Activated CD8-positive, alpha-beta memory T cell treated with anti-CD3 and anti-CD28 coated beads, Interleukin-2, amount 10 ng/mL, durations not matched to agents 7 days and 5 days (primary cell): ENCODE data around the gene HLA-DOA. TPM values are rescaled to one million over a fixed set of nuclear protein-coding genes. Genes with fewer than 3 reads are reported as not detected.
A peak's percentile ranks its signal among the peaks of the same experiment; 100 is the strongest.

Source experiments
- ATAC-seq: fragments of 150-1000 bp; cut with Tn5 transposase; one replicate; pipeline ENCODE4 v1.10.0; 2021; ENCODE audit warnings: moderate library complexity
- CTCF ChIA-PET: fragments of 350-600 bp; sonication (Branson Sonifier 250); formaldehyde crosslinking; loops from one replicate; lab custom pipeline; 2021; ENCODE audit warnings: antibody characterized with exemption; lab: Charles Lee
- DNase-seq: peaks from one replicate; pipeline ENCODE4 v3.0.0-alpha.2; 2020
- H3K27ac Mint-ChIP-seq: one replicate; pipeline ENCODE4 v1.8.0; 2021; ENCODE audit warnings: mild to moderate bottlenecking, mixed read lengths
- H3K27me3 Mint-ChIP-seq: one replicate; pipeline ENCODE4 v1.8.0; 2021; ENCODE audit warnings: mixed read lengths
- H3K36me3 Mint-ChIP-seq: one replicate; pipeline ENCODE4 v1.8.0; 2021; ENCODE audit warnings: mild to moderate bottlenecking, mixed read lengths
- H3K4me1 Mint-ChIP-seq: one replicate; pipeline ENCODE4 v1.8.0; 2021; ENCODE audit warnings: mixed read lengths
- H3K4me3 Mint-ChIP-seq: one replicate; pipeline ENCODE4 v1.8.0; 2021; ENCODE audit warnings: mild to moderate bottlenecking, moderate library complexity, mixed read lengths
- H3K9me3 Mint-ChIP-seq: one replicate; pipeline ENCODE4 v1.8.0; 2022; ENCODE audit warnings: low read depth, mixed read lengths
- total RNA-seq, 2 experiments: library from RNA; stranded (reverse); gene quantifications; one replicate each; pipeline ENCODE4 v1.2.3, GENCODE V29; 2021

Gene HLA-DOA
- total RNA-seq: 10 to 100 TPM; 11.8 to 16.7 TPM

DNA sequence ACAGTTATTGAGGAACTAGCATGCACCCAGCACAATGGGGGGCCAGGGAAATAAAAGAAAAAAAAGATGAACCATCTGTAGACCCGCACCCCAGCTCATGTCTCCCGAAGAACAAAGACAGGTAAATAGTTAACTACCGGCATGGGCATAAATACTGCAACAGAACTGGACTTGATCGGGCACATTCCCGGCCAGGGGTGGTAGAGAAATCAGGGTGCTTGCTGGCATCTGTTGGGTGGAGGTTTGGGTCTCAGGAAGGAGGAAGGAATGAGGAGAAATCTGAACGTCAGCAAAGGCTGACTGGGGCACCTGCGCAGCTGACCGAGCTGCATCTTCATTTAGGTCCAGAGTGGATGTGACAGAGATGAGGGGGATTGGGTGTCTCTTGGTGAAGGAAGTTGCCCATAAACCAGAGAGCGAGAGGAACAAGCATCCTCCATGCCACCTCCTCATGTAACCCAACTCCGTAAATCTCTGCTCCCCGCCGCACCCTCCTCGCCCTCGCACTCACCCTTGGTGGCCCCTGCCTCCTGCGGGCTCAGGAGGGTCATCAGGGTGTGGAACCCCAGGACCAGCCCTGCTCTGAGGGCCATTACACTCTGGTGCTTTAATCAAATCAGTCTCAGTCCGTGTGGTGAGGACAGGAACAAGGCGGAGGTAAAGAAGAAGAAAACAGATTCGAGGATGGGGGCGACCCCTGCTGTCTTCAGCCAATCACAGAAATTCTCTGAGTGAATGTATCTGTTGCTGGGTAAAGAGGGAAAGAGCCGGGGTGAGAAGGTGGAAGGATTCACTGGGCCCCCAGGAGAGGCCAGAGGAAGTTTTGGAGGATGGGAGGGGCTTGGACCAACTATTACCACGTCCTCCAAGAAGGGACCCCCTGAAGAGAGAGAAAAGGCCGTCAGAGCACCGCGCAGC, at the start of gene HLA-DOA:
Gene HLA-DOA, minus strand, starts transcription at position 648 of the 918 bp plus-strand sequence.
- no peaks in the 10 kb centered on the region for H3K9me3 Mint-ChIP-seq
- CTCF ChIA-PET: interaction anchor here (1.1 to 2.3 kb wide), 2 partner anchors 56 to 82 kb away, joined by 3 to 5 read pairs; partner anchors contain the start of gene HLA-DMA
- H3K4me3 Mint-ChIP-seq: peak within 1 kb of the TSS; percentile 92
- H3K27me3 Mint-ChIP-seq: peaks cover 23% of the 10 kb centered on the region
- peak within 1 kb of the TSS; percentile 81 for H3K27ac Mint-ChIP-seq
- peaks cover 14% of the 10 kb centered on the region for H3K4me1 Mint-ChIP-seq
- peaks cover 3% of the 10 kb centered on the region for H3K36me3 Mint-ChIP-seq
- DNase-seq (peak; percentile 83), ATAC-seq (peak; percentile 98)

DNA sequence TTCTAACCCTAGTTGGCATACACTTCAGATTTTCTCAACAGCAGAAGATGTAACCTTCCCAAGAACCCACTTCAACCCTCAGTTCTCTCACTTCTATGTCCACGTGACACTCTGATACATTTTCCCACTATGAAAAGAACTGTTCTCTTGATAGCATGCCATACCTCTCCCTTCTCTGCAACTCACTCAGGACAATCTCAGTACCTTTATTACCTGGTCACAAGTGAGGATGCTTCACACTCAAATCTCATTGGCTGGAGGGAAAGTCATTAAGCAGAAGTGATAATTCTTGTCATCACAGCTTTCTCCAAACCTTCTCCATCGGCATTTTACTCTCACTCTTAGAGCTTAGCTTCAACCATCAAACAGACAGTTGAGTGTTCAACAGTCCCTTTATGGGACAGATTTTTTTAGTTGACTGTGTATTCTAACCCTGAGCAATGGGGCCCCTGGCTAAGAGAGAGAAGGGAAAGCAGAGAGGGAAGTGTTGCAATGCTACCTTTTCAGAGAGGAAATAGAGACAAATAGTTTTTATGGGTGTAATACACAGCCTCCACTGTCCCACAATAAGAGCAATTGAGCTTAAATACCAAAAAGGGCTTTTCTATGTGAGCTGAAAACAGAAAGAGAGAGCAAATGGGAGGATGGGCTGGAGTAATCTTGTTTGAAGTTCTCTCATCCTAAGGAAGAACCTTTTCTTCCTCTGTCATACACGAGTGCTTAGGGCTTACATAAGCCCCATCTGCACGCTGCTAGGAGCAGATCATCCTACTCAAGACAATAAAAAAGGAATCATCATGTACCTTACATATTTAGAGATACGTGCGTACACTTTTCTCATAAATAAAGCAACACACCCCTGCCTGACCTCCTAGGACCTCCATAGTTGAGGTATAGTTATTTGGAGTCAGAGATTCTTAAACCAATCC, 48.1 kb upstream of the HLA-DOA start:
- Mint-ChIP-seq H3K27ac (no peak overlapping the region), H3K9me3 (no peaks in the 10 kb centered on the region), H3K27me3 (peaks cover 44% of the 10 kb centered on the region), H3K36me3 (no peaks in the 10 kb centered on the region), H3K4me3 (no peak overlapping the region), H3K4me1 (peaks cover 5% of the 10 kb centered on the region)
- CTCF ChIA-PET: interaction anchor here (0.6 to 1.0 kb wide), 2 partner anchors 45 to 821 kb away, joined by 3 read pairs; no protein-coding TSS in a partner anchor
- DNase-seq (no peak), ATAC-seq (no peak)

DNA sequence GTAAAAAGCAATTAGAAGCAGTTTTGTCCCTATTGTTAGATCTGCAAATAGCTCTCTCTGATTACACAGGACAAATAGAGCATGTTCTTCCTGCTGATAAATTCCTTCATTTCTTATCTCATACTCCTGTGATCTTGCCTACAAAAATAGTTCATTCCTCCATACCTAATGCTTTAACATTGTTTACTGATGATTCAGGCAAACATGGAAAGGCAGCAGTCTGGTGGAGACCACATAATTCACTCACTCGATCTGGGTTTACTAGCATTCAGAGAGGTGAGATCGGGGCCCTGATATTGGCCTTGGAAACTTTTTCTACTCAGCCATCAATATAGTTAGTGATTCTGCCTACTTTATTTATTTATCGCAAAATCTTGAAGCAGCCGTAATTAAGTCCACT, 43.8 kb upstream of the HLA-DOA start:
- Mint-ChIP-seq H3K9me3 (no peaks in the 10 kb centered on the region), H3K4me1 (no peaks in the 10 kb centered on the region), H3K27ac (no peak overlapping the region), H3K36me3 (no peaks in the 10 kb centered on the region), H3K4me3 (no peak overlapping the region), H3K27me3 (peaks cover 70% of the 10 kb centered on the region)
- no peak for DNase-seq
- ATAC-seq: no peak
- CTCF ChIA-PET: no interaction called here

- no peak overlapping the region for H3K4me3 Mint-ChIP-seq
- no peak for DNase-seq
- no peaks in the 10 kb centered on the region for H3K4me1 Mint-ChIP-seq
- no peak for ATAC-seq
- H3K27ac Mint-ChIP-seq: no peak overlapping the region
- peaks cover 73% of the 10 kb centered on the region for H3K27me3 Mint-ChIP-seq
- CTCF ChIA-PET: interaction anchor here (0.8 to 1.3 kb wide), 3 partner anchors 10 to 38 kb away, joined by 3 to 4 read pairs (median 4); no protein-coding TSS in a partner anchor
- H3K9me3 Mint-ChIP-seq: no peaks in the 10 kb centered on the region
- no peaks in the 10 kb centered on the region for H3K36me3 Mint-ChIP-seq
Measured at GRCh38 chr6:33052627-33053026, 43.2 kb upstream of the HLA-DOA start.

DNA sequence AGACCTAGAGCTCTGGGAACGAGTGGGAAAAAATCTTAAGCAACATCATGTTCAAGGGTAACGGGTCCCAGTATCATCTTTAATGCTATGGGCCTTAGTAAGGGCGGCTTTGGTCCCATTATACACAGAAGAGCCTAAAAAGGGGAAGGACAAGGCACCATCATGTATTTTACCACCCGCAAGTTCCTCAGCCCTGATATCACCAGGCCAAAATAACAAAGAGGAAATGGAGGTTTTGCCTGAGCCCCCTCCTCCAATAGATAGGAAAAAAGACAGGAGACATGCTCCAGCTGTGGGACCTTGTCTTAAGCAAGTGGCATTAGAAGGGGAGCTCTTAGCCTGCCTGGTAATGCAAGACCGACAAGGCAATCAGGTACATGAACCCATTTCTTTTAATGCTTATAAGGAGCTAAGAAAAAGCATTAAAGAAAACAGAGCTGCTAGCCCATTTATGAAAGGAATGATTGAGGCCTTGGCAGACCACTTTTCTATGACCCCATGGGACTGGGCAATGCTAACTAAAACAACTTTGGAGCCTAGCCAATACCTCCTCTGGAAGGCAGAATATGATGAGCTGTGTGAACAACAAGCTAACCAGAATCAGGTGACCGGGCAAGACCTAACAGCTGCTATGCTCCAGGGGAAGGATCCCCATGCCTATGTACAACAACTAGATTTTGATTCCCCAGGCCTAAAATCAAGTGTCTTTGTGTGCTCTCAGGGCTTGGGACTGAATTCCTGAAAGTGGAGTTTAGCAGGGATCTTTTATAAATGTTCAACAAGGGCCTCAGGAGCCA, 40.8 kb upstream of the HLA-DOA start:
- no peaks in the 10 kb centered on the region for H3K4me1 Mint-ChIP-seq
- H3K27ac Mint-ChIP-seq: no peak overlapping the region
- ATAC-seq: no peak
- DNase-seq: no peak
- H3K9me3 Mint-ChIP-seq: no peaks in the 10 kb centered on the region
- no peaks in the 10 kb centered on the region for H3K36me3 Mint-ChIP-seq
- no peak overlapping the region for H3K4me3 Mint-ChIP-seq
- peaks cover 80% of the 10 kb centered on the region for H3K27me3 Mint-ChIP-seq
- CTCF ChIA-PET: interaction anchor here (0.9 to 3.0 kb wide), 7 partner anchors 12 to 78 kb away, joined by 3 to 19 read pairs (median 5); partner anchors contain the start of gene HLA-DPA1

- Mint-ChIP-seq H3K4me1 (no peaks in the 10 kb centered on the region), H3K4me3 (no peak overlapping the region), H3K9me3 (no peaks in the 10 kb centered on the region), H3K27me3 (peaks cover 84% of the 10 kb centered on the region), H3K27ac (no peak overlapping the region), H3K36me3 (no peaks in the 10 kb centered on the region)
- DNase-seq (no peak), ATAC-seq (peak; percentile 33)
- CTCF ChIA-PET: interaction anchor here (0.9 to 3.0 kb wide), 7 partner anchors 13 to 78 kb away, joined by 3 to 19 read pairs (median 5); partner anchors contain the start of gene HLA-DPA1
Measured at GRCh38 chr6:33049323-33050013, 40.1 kb upstream of the HLA-DOA start.

DNA sequence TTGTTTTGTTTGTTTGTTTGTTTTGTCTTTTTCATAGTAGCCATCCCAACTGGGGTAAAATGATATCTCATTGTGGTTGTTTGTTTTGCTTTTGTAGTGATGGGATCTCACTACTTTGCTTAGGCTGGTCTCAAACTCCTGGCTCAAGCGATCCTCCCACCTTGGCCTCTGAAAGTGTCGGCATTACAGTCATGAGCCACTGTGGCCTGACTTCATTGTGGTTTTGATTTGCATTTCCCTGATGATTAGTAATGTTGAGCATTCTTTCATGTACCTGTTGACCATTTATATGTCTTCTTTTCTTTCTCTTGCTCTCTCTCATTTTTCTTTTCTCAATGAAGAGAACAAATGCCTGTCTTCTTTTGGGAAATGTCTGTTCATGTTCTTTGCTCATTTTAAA, 30.8 kb upstream of the HLA-DOA start:
- no peak for ATAC-seq
- CTCF ChIA-PET: interaction anchor here (1.0 kb wide), 1 partner anchor 26 kb away, joined by 3 read pairs; no protein-coding TSS in a partner anchor
- H3K27me3 Mint-ChIP-seq: peaks cover 71% of the 10 kb centered on the region
- no peak overlapping the region for H3K4me3 Mint-ChIP-seq
- H3K36me3 Mint-ChIP-seq: peaks cover 1% of the 10 kb centered on the region
- H3K4me1 Mint-ChIP-seq: no peaks in the 10 kb centered on the region
- H3K27ac Mint-ChIP-seq: no peak overlapping the region
- H3K9me3 Mint-ChIP-seq: no peaks in the 10 kb centered on the region
- no peak for DNase-seq

DNA sequence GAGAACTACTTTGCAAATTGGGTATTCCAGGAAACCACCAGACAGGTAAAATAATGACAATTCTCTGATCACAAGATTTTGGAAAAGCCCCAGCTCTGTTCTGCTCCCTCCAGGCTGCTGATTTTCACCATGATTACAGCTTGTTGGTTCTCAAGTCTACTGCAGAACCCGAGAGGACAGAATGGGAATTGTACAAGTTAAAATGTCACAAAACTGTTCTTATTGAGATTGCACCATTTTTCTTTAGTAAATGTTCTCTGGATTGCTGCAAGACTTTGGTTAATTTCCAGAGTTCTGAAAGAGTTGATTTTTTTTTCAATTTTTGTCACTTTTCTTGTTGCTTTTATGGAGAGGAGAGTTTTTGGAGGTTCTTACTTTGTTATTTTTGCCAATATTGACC, 27.1 kb upstream of the HLA-DOA start:
- Mint-ChIP-seq H3K9me3 (peaks cover 2% of the 10 kb centered on the region), H3K4me1 (no peaks in the 10 kb centered on the region), H3K36me3 (peaks cover 9% of the 10 kb centered on the region), H3K27ac (no peak overlapping the region), H3K4me3 (no peak overlapping the region), H3K27me3 (peaks cover 66% of the 10 kb centered on the region)
- DNase-seq: no peak
- CTCF ChIA-PET: interaction anchor here (0.7 to 1.9 kb wide), 3 partner anchors 13 to 161 kb away, joined by 3 to 7 read pairs (median 3); partner anchors contain the start of gene HLA-DPB1
- no peak for ATAC-seq

DNA sequence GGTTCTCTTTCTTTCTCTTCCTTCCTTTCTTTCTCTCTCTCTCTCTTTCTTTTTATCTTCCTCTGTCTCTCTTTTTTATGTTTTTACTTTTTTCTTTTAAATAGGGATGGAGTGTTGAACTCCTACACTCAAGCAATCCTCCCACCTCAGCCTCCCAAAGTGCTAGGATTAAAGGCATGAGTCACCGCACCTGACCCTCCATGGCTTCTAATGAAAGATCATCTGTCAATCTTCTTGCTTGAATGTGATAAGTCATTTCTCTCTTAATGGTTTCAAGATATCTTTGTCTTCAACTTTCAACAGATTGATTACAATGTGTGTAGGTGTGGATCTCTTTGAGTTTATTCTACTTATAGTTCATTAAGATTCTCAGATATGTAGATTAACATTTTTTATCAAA, 25.2 kb upstream of the HLA-DOA start:
- DNase-seq: no peak
- H3K4me3 Mint-ChIP-seq: no peak overlapping the region
- no peak for ATAC-seq
- H3K27me3 Mint-ChIP-seq: peaks cover 59% of the 10 kb centered on the region
- CTCF ChIA-PET: no interaction called here
- H3K4me1 Mint-ChIP-seq: peaks cover 8% of the 10 kb centered on the region
- H3K27ac Mint-ChIP-seq: no peak overlapping the region
- peaks cover 11% of the 10 kb centered on the region for H3K36me3 Mint-ChIP-seq
- H3K9me3 Mint-ChIP-seq: peaks cover 2% of the 10 kb centered on the region

DNA sequence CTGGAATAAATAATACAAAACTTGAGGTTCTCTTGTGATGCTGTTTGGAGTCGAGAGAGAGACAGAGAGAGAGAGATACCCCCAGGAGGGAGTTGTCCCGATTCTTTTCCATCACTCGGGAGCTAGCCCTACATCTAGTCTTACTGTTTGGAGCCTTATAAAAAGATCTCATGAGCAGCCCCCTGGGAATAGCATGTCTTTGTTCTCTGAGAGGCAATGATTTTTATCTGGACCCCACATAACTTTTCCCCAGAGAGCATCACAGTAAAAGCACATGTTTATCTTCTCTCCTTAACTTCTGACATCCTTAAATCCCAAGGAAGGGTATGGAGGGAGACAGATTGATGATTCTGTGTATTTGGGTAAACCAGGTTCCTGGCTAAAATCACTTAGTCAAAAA, 20.9 kb upstream of the HLA-DOA start:
- peak overlapping the region; percentile 87 for H3K27ac Mint-ChIP-seq
- peaks cover 34% of the 10 kb centered on the region for H3K27me3 Mint-ChIP-seq

DNA sequence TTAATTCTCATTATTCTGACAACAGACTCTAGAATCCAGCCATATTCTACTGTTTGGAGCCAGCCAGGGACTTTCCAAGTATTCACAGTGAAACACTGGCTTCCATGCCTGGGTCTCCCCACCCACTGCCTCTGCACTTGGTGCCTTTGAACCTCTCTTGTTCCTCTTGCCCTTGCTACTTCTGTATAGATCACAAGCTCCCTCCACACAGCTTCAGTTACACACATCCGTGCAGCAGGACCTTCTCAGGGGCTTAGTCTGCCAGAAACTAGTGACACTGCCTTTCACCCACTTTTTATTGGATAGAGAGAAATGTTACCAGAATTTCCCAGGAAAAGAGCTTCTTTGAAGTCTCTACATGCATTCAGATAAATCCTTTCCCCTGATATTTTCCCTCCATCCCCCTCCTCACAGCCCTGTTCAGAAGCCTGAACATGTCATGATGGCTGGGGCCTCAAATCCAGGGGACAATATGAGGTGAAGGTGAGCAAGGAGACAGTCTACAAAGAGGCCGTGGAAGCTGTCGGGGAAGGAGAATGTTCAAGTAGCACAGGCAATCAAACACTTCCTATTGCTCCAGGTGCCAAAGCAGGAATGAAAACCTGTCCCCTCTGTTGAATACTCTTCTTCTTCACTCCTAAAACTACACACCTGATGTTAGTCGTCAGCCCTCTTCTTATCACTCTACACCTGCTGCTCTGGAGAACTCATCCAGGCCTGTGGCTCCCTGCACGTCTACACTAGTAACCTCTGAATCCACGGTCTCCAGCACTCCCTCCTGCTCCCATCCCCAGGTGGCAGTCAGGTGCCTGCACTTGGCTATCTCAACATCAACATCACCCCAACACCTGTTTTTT, 20.2 kb upstream of the HLA-DOA start:
- Mint-ChIP-seq H3K4me3 (peak overlapping the region; percentile 22), H3K27ac (peak overlapping the region; percentile 87), H3K36me3 (peaks cover 10% of the 10 kb centered on the region), H3K9me3 (peaks cover 2% of the 10 kb centered on the region), H3K27me3 (peaks cover 28% of the 10 kb centered on the region), H3K4me1 (peaks cover 34% of the 10 kb centered on the region)
- ATAC-seq (peak; percentile 98), DNase-seq (peak; percentile 76)
- CTCF ChIA-PET: interaction anchor here (1.0 to 1.7 kb wide), 9 partner anchors 11 to 219 kb away, joined by 3 to 6 read pairs (median 4); partner anchors contain the start of gene HLA-DPA1

More for the DNA sequence above, 20.9 kb upstream of the HLA-DOA start:
- H3K4me1 Mint-ChIP-seq: peaks cover 30% of the 10 kb centered on the region
- ATAC-seq: no peak
- no peak overlapping the region for H3K4me3 Mint-ChIP-seq
- H3K9me3 Mint-ChIP-seq: peaks cover 4% of the 10 kb centered on the region
- peaks cover 11% of the 10 kb centered on the region for H3K36me3 Mint-ChIP-seq
- CTCF ChIA-PET: interaction anchor here (1.7 kb wide), 1 partner anchor 61 kb away, joined by 4 read pairs; no protein-coding TSS in a partner anchor
- DNase-seq: no peak
